GM18909 (cell line): ENCODE measurements around the gene ATP6V1E1.
A peak's percentile ranks its signal among the peaks of the same experiment; 100 is the strongest.
"Not testable (repeated sequence)": the region's sequence is repeated elsewhere in the genome, so short reads cannot be mapped to it uniquely, and the experiment has no call there.

Source experiments
- ATAC-seq: cut with Tn5 transposase; IDR thresholded peaks from one replicate; pipeline ENCODE4 v1.9.1; 2021; ENCODE audit warnings: mild to moderate bottlenecking; ENCODE audit not compliant: unreplicated experiment, poor library complexity

The ATP6V1E1 gene

GRCh38 chr22:17628406-17629172 lies at the start of gene ATP6V1E1:
ATP6V1E1 (minus strand) TSS chr22:17628749; CDS start chr22:17628635, 114 bp downstream.
- peak; percentile 98 for ATAC-seq

GRCh38 chr22:17675584-17675983 lies 47.0 kb upstream of the ATP6V1E1 start:
- no peak for ATAC-seq

- ATAC-seq: no peak
Observed at GRCh38 chr22:17674152-17674551, 45.6 kb upstream of the ATP6V1E1 start.

GRCh38 chr22:17672417-17672991 lies 44.0 kb upstream of the ATP6V1E1 start:
- ATAC-seq: no peak

- ATAC-seq: not testable (repeated sequence)
Observed at GRCh38 chr22:17671521-17672092, 43.1 kb upstream of the ATP6V1E1 start.

- no peak for ATAC-seq
Observed at GRCh38 chr22:17665854-17666253, 37.3 kb upstream of the ATP6V1E1 start.

GRCh38 chr22:17665248-17665647 lies 36.7 kb upstream of the ATP6V1E1 start:
- ATAC-seq: no peak

- no peak for ATAC-seq
Observed at GRCh38 chr22:17664414-17665055, 36.0 kb upstream of the ATP6V1E1 start.

GRCh38 chr22:17656870-17657395 lies 28.4 kb upstream of the ATP6V1E1 start:
- ATAC-seq: no peak

- ATAC-seq: no peak
Observed at GRCh38 chr22:17655289-17655688, 26.7 kb upstream of the ATP6V1E1 start.

GRCh38 chr22:17648569-17648968 lies 20.0 kb upstream of the ATP6V1E1 start:
- ATAC-seq: no peak

- ATAC-seq: no peak
Observed at GRCh38 chr22:17647991-17648390, 19.4 kb upstream of the ATP6V1E1 start.

GRCh38 chr22:17647452-17647851 lies 18.9 kb upstream of the ATP6V1E1 start:
- ATAC-seq: no peak

- not testable (repeated sequence) for ATAC-seq
Observed at GRCh38 chr22:17642357-17642756, 13.8 kb upstream of the ATP6V1E1 start.

GRCh38 chr22:17641269-17641668 lies 12.7 kb upstream of the ATP6V1E1 start:
- no peak for ATAC-seq

- ATAC-seq: no peak
Observed at GRCh38 chr22:17639247-17639741, 10.7 kb upstream of the ATP6V1E1 start.

GRCh38 chr22:17638432-17639246 lies 10.1 kb upstream of the ATP6V1E1 start, which contains the start of gene BCL2L13:
BCL2L13 (plus strand) TSS chr22:17638757; CDS start chr22:17655712, 16,955 bp downstream.
- peak; percentile 94 for ATAC-seq

- peak; percentile 9 for ATAC-seq
Observed at GRCh38 chr22:17638182-17638431, 9.6 kb upstream of the ATP6V1E1 start.

GRCh38 chr22:17637490-17638181 lies 9.1 kb upstream of the ATP6V1E1 start:
- no peak for ATAC-seq
